ENCODE results near the gene DCST1. TPM values are rescaled to one million over a fixed set of nuclear protein-coding genes. Genes with fewer than 3 reads are reported as not detected.

DCST1 gene
- total RNA-seq, 1 donor = not detected

DNA sequence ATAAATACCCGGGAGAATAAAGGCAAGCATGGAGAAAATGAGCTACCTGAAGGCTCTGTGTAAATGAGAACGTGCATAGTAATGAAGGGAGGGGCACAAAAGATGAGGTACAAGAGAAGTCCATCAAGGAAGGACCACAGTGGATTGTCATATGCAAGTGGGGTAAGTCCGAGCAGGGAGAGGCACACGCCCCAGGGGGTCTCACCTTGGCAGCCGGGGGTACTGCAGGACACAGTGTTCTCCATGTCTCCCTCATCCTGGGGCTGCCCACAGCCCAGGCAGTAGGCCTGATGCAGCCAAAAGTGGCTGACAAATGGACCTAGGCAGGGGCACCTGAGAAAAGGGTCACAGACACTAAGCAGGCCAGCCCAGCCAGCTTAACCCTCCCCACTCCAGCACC is 10.0 kb upstream of the DCST1 start:
- peaks cover 3% of the 10 kb centered on the region for H4K20me1 ChIP-seq (ENCODE audit: insufficient read depth, low read length)
- no peak for TF ChIP-seq CTCF (IDR thresholded peaks at IDR 0.05; ENCODE audit: extremely low read depth, low read depth, low read length)
- no peak for DNase-seq (ENCODE audit: insufficient read length, low spot score, missing footprints)
- no peaks in the 10 kb centered on the region for H3K36me3 ChIP-seq (ENCODE audit: insufficient read depth, low read length)
- H3K79me2 ChIP-seq (ENCODE audit: insufficient read depth, low read length) = no peaks in the 10 kb centered on the region
- no peaks in the 10 kb centered on the region for H3K9me3 ChIP-seq (ENCODE audit: low read depth, low read length)
- no peak overlapping the region for H3K27ac ChIP-seq (ENCODE audit: low read depth, low read length)
- no peaks in the 10 kb centered on the region for H3K27me3 ChIP-seq (ENCODE audit: insufficient read depth, low read length)
- H2AFZ ChIP-seq (ENCODE audit: low read length) = no peak overlapping the region
- no peak overlapping the region for H3K4me3 ChIP-seq (ENCODE audit: insufficient read depth, low read length)
- H3K4me1 ChIP-seq (ENCODE audit: insufficient read depth, low read length) = peaks cover 6% of the 10 kb centered on the region
- H3K4me2 ChIP-seq (ENCODE audit: insufficient read depth, low read length) = no peak overlapping the region

DNA sequence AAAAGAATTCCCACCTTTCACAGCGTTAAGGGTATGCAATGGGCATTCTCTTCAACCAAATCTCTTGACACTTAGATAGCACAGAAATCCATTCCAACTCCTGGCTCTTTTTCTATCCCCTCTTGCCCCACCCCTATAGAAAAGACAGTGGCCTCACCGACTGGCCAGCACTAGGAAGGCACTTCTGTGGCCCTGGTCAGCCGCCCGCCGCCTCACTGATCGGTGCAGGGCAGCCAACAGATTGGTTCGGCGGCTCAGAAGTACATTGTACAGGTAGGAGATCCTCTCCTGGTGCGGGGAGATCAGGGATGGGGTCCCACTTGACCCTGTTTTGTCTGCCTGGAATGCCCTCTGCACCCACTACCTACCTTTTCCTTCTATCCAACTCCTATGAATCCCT is 9.3 kb upstream of the DCST1 start:
- H3K4me1 ChIP-seq (ENCODE audit: insufficient read depth, low read length) = no peaks in the 10 kb centered on the region
- no peaks in the 10 kb centered on the region for H4K20me1 ChIP-seq (ENCODE audit: insufficient read depth, low read length)
- H3K4me2 ChIP-seq (ENCODE audit: insufficient read depth, low read length) = no peak overlapping the region
- no peak for TF ChIP-seq CTCF (IDR thresholded peaks at IDR 0.05; ENCODE audit: extremely low read depth, low read depth, low read length)
- no peaks in the 10 kb centered on the region for H3K27me3 ChIP-seq (ENCODE audit: insufficient read depth, low read length)
- H3K27ac ChIP-seq (ENCODE audit: low read depth, low read length) = no peak overlapping the region
- no peaks in the 10 kb centered on the region for H3K36me3 ChIP-seq (ENCODE audit: insufficient read depth, low read length)
- H3K4me3 ChIP-seq (ENCODE audit: insufficient read depth, low read length) = no peak overlapping the region
- no peaks in the 10 kb centered on the region for H3K9me3 ChIP-seq (ENCODE audit: low read depth, low read length)
- H2AFZ ChIP-seq (ENCODE audit: low read length) = no peak overlapping the region
- DNase-seq (ENCODE audit: insufficient read length, low spot score, missing footprints) = no peak
- H3K79me2 ChIP-seq (ENCODE audit: insufficient read depth, low read length) = no peaks in the 10 kb centered on the region

GRCh38 chr1:155026154-155026553 is 7.5 kb upstream of the DCST1 start:
- TF ChIP-seq CTCF (IDR thresholded peaks at IDR 0.05; ENCODE audit: extremely low read depth, low read depth, low read length) = no peak
- H3K79me2 ChIP-seq (ENCODE audit: insufficient read depth, low read length) = no peaks in the 10 kb centered on the region
- no peak overlapping the region for H2AFZ ChIP-seq (ENCODE audit: low read length)
- DNase-seq (ENCODE audit: insufficient read length, low spot score, missing footprints) = no peak
- H3K4me2 ChIP-seq (ENCODE audit: insufficient read depth, low read length) = no peak overlapping the region
- H4K20me1 ChIP-seq (ENCODE audit: insufficient read depth, low read length) = no peaks in the 10 kb centered on the region
- H3K4me1 ChIP-seq (ENCODE audit: insufficient read depth, low read length) = no peaks in the 10 kb centered on the region
- H3K27me3 ChIP-seq (ENCODE audit: insufficient read depth, low read length) = no peaks in the 10 kb centered on the region
- no peak overlapping the region for H3K27ac ChIP-seq (ENCODE audit: low read depth, low read length)
- no peaks in the 10 kb centered on the region for H3K36me3 ChIP-seq (ENCODE audit: insufficient read depth, low read length)
- no peak overlapping the region for H3K4me3 ChIP-seq (ENCODE audit: insufficient read depth, low read length)
- no peaks in the 10 kb centered on the region for H3K9me3 ChIP-seq (ENCODE audit: low read depth, low read length)

DNA sequence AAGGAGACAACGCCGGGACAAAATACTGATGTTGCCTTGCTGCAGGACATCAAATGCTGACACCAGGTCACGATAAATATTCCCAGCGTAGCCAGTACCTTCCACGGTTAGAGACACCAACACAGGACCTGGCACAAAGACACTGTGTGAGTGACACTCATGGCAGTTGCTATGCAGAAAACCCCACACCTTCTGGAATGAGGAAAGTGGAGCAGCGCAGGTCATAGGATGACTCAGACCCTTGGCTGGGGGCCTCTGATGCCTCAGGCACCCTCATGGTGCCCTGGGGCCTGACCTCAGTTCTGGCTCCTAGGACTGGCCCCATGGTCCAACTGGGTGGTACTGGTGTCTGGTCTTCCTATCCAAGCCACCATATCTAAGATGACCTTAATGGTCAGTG is 7.0 kb upstream of the DCST1 start:
- Histone ChIP-seq H3K27ac (ENCODE audit: low read depth, low read length) (no peak overlapping the region), H3K79me2 (ENCODE audit: insufficient read depth, low read length) (no peaks in the 10 kb centered on the region), H2AFZ (ENCODE audit: low read length) (no peak overlapping the region), H3K36me3 (ENCODE audit: insufficient read depth, low read length) (no peaks in the 10 kb centered on the region), H3K4me2 (ENCODE audit: insufficient read depth, low read length) (no peak overlapping the region), H3K4me1 (ENCODE audit: insufficient read depth, low read length) (no peaks in the 10 kb centered on the region), H4K20me1 (ENCODE audit: insufficient read depth, low read length) (no peaks in the 10 kb centered on the region), H3K27me3 (ENCODE audit: insufficient read depth, low read length) (no peaks in the 10 kb centered on the region), H3K9me3 (ENCODE audit: low read depth, low read length) (no peaks in the 10 kb centered on the region), H3K4me3 (ENCODE audit: insufficient read depth, low read length) (no peak overlapping the region)
- TF ChIP-seq CTCF (IDR thresholded peaks at IDR 0.05; ENCODE audit: extremely low read depth, low read depth, low read length) = no peak
- no peak for DNase-seq (ENCODE audit: insufficient read length, low spot score, missing footprints)

Measured in osteoblast (primary cell).